TTC549 (cell line): Measurements from ENCODE around the gene SLC9A3.

ENCODE experiments used
- FAIRE-seq: peaks from 2 replicates; lab custom pipeline; 2012; peaks lifted over from hg19 to GRCh38; lab: Jason Lieb, UNC

The SLC9A3 gene

DNA sequence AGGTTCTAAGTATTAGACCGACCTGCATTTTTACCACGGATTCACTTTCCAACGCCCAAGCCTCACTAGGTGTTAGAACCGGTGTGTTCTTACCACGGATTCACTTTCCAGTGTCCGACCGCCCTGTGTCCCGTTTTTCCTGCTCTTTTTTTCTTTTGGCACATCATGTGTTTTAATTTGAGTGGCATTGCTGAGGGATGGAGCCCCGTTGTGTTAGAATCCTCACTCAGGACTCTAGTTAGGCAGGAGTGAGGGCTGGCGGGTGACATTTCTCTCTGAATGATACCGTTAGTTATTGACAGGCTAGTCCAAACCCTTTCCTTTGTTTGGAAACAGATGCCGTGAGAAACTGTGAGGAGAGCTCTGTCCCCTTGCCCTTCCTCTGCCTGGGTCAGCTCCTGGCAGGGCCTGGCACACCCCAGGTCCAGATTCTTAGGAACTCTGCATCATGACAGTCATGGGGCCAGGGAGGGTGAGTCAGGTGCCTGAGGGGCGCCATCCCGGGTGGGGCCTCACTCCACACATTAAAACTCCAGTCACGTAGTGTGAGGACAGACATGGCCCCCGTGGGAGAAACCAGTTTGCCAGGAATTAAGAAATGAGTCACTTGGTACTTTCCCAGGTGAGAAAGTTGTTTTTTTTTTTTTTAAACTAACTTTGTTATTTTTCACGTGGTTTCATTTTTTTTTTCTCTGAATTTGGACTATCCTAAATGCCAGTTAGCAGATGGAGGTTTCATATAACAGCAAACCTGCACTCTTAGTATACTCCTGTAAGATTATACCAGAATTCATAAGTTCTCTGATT is 65.5 kb downstream of the SLC9A3 start:
- no peak for FAIRE-seq

DNA sequence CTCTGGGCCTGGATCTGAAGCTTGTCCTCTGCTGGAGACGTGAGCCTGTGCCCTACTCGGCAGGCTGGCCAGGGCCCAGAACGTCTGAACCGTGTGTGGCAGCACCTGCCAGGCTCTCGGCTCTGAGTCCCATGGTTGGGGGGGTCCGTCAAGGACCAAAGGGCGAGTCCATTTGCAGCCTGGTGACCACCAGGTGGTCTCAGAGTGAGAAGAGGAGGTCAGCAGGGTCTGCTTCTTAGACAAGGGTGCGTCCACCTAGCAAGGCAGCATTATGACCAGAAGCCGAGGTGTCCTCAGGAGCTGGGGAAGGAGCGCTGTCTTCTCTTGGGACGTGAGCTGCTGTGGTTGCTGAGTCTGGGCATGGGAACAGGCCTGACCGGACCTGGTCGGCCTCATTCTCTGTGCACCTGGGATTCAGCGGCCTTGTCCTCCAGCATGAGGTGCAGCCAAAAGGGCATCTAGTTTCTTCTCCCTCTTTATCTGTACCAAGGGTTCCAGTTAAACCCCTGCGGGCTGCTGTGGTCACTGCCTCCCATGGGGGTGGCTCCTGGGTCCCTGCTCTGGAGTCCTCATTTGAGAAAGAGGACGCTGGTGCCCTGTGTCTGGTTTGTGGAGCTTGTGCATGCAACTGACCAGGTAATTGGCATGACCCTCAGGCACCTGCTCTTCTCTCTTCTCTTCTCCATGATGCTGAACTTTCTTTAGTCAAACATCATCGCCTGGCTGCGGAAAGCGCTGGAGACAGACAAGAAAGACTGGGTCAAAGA is 66.9 kb downstream of the SLC9A3 start:
- FAIRE-seq = no peak

DNA sequence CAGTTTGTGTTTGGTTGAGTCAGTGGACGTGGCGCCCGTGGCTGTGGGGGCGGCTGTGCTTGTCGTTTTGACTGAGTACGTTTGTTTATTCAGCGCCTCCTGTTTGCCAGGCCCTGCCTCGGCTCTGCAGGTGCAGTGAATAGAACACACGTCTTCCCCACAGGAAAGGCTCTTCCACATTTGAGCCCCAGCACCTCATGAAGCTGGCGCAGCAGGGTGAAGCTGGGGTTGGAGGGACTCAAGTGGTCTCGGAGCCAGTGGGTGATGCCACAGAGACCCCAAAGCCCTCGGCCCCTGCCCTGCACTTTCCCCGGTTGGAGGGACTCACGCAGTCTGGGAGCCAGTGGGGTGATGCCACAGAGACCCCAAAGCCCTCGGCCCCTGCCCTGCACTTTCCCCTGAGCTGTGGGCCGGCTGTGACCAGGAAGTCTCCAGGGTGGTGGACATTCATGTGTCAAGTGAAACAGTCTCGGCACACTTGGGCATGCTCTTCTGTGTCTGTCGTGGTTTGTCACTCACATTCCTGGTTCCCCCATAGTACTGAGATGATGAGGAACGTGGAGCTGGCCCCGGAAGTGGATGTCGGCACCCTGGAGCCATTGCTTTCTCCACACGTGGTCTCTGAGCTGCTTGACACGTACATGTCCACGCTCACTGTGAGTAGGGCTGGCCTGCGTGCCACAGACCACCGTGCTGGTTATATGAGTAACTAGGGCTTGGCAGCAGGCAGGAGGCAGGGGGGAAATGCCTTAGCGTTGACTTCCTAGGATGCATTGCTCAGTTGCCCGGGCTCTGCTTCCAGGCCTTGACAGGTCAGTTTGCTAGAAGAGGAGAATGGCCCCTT is 67.7 kb downstream of the SLC9A3 start:
- no peak for FAIRE-seq

DNA sequence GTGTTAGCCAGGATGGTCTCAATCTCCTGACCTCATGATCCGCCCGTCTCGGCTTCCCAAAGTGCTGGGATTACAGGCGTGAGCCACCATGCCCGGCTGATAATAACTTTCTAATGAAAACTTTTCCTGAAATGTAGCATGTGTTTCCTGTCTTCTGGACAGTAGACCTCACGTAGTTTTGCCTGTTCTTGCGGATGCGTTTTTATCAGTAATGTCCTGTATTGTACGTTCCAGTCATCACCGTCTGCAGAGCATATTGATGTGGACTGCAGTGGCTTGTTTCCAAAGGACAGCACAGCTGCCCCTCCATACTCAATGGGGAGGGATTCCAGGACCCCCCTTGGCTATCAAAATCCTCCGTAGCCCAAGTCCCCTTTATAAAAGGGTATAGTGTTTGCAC is 68.4 kb downstream of the SLC9A3 start:
- no peak for FAIRE-seq

DNA sequence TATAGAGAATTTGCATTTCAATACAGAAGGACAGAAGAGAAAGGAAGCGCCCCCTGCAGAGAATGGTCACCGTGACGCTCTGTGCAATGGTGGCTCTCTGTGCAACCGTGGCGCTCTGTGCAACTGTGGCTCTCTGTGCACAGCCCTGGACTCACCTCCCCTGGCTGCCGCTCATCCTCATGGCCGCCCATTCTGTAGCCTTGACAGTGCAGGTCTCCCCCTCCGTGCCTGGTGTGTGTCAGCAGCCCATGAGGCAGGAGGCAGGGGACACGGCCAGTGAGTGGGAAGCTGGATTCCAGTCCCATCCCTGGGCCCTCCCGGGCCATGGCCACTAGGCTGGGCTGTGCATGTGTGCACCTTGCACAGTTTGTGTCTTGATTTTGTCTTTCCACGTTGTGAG is 69.3 kb downstream of the SLC9A3 start:
- no peak for FAIRE-seq

DNA sequence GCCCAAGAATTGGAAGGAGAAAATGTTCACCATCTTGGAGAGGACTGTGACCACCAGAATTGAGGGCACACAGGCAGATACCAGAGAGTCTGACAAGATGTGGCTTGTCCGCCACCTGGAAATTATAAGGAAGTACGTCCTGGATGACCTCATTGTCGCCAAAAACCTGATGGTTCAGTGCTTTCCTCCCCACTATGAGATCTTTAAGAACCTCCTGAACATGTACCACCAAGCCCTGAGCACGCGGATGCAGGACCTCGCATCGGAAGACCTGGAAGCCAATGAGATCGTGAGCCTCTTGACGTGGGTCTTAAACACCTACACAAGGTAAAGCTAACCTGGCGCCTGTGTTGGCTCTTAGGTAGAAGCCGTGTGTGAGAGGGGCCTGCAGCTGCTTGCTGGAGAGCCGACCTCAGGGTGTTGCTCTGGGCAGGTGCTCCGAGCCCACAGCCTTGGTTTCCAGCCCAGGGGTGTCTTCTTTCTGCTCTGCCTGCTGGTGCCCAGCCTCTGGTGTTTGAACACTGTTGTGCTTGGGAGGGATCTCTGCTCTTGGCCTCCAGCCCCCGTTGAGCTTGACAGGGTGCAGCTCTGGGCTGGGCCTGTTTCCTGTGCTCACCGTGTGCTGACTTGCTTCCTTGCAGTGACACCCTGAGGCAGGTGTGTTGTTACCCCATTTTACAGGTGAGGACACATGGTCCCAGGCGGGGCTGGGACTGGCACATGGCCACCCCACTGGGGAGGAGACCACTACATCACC is 70.3 kb downstream of the SLC9A3 start:
- FAIRE-seq = no peak

DNA sequence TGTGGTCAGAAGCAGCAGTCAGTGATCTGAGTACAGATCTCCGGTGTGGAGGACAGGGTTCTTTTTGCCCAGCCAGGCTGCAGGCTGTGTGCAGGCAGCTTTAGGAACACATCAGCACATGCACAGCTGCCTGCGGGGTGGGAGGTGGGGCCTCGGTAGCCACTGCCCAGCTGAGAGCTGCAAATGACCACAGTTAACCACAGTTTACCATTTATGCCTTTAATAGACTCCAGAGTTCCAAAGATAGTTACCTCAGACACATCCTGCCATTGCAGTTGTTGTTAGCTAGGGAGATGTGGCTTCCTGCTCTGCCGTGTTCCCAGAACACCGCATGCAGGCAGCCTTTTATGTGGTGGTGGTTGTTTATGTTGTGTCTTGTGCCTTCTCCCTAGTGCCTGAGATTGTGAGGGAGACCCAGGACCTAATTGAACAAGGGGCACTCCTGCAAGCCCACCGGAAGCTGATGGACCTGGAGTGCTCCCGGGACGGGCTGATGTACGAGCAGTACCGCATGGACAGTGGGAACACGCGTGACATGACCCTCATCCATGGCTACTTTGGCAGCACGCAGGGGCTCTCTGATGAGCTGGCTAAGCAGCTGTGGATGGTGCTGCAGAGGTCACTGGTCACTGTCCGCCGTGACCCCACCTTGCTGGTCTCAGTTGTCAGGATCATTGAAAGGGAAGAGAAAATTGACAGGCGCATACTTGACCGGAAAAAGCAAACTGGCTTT is 71.1 kb downstream of the SLC9A3 start:
- no peak for FAIRE-seq

DNA sequence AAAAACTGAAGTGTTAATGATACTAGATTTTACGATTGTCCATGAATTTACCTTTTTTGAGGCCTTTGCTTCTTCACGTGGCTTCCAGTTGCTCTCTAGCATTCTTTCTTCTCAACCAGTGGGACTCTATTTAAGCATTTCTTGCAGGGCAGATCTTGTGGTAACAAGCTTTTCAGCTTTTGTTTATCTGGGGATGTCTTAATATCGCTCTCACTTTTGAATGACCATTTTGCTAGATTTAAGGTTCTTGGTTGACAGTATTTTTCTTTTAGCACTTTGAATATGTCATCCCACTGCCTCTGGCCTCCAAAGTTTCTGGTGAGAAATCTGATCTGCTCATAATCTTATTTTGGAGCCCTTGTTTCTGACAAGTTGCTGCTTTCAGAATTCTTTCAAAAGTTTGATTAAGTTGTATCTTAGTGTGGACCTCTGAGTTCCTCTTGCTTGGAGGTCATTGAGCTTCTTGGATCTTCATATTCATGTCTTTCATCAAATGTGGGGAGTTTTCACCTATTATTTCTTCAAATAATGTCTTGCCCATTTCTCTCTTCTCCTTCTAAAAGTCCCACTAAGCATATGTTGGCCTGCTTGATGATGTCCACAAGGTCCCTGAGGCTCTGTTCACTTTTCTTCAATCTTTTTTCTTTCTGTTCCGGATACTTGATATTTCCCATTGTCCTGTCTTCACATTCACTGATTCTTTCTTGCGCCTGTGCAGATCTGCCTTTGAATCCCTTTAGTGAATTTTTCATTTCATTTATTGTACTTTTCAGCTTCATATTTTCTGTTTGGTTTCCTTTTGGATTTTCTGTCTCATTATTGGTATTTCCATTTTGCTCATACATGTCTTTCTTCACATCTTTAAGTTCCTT is 72.4 kb downstream of the SLC9A3 start:
- no peak for FAIRE-seq

DNA sequence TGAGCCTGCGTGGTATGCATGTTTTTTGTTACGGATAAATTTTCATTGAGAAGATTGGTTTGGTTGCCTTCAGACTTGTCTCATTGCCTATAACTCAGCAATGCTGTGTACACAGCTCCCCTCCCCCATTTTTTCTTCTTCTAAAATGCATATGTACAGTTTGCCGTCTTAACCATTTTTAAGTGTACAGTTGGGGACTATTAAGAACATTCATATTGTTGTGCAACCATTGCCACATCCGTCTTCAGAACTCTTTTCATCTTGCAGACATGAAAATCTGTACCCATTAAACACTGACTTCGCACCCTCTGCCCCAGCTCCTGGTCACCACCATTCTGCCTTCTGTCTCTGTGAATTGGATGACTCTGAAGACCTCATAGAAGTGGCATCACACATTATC is 75.1 kb downstream of the SLC9A3 start:
- FAIRE-seq = no peak

DNA sequence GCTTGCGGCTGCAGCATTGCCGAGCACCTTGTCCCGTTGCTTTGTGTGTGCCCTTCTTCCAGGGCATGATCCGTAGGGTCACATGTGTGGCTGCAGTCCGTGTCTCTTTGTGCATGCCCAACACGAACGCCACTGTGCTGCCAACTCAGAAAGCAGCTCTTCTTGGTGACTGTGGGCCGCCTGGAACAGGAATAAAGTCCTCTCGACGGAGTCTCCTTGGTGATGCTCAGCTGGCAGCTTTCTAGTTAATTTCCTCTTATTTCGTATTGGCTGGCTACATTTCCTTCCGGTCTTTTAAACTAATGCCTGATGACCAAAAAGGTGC is 75.5 kb downstream of the SLC9A3 start:
- FAIRE-seq = no peak

DNA sequence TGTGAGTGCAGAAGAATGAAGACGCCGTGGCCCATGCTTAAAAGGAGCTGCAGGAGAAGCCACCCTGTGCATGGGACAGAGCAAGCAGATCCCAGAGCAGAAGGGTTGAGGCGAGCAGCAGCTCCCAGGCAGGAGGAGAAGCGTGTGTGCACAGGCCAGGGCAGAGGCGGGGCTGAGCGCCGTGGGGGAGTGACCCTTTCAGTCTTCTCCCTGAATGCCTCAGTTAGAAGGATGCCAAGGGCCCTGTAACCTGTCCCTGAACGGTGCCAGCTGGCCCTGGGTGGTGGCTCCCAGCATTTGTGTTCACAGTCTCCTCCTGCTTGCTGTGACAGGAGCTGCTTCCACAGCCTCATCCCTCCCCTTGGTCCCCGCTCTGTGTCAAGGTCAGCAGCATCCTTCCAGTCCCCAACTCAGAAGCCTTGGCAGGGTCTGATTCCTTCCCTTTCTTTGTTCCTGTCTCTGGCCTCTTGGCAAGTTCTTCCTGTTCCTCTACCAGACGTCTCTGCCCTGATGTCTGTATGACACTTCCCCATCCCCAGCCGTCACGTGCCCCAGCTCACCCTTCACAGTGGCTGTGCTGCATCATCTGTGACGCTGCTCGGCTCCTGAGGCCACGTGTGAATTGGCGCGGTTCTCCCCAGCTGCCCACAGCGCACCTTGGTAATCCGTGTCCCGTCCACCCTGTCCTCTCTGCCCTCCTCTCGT is 76.0 kb downstream of the SLC9A3 start:
- no peak for FAIRE-seq

DNA sequence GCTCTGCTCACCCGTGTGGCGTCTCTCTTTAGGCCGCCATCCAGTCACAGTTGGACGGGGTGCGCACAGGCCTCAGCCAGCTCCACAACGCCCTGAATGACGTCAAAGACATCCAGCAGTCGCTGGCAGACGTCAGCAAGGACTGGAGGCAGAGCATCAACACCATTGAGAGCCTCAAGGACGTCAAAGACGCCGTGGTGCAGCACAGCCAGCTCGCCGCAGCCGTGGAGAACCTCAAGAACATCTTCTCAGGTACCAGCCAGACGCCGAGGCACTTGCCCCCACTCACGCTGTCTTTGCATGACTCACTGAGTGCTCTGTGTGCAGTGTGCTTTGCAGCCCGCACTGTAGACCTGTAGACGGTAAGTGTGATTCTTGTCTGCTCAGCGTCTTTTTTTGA is 76.7 kb downstream of the SLC9A3 start:
- no peak for FAIRE-seq

DNA sequence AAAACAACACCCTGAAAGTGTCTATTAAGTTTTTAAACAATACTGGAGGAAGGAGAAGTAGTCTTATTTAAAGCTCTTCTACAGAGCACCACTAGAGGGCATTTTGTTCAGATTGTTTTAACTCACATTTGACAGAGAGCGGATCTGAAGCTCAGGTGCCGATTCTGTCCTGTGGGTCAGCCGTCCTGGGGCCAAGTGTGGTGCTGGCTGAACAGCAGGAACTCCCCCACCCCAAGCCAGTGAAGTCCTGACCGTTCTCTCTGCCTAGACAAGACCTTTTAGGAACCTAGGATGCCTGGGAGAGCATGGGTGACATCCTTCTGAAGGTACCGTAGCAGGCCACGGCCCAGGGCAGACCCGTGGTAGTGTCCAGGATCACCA is 77.4 kb downstream of the SLC9A3 start:
- no peak for FAIRE-seq

DNA sequence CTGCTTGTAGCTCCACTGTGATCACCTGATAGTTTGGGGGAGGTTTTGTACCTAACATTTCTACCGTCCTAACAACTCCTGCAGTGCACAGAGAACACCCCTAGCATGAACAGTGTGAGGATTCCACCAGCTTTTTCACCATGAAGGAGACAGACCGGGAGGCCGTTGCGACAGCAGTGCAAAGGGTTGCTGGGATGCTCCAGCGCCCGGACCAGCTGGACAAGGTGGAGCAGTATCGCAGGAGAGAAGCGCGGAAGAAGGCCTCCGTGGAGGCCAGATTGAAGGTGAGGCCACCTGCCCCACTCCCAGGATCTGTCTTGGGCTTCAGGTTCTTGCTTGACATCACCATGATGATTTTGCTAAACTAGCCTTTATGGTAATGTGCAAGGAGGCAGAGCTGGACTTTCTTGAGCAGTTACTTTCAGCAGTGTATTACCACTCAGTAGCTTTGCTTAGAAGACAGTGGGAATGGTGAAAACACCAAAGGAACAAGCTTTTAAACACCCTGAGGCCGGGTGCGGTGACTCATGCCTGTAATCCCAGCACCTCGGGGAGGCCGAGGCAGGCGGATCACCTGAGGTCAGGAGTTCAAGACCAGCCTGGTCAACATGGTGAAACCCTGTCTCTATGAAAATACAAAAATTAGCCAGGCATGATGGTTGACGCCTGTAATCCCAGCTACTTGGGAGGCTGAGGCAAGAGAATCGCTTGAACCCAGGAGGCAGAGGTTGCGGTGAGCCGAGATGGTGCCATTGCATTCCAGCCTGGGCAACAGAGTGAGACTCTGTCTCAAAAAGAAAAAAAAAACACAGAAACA is 78.0 kb downstream of the SLC9A3 start:
- no peak for FAIRE-seq

DNA sequence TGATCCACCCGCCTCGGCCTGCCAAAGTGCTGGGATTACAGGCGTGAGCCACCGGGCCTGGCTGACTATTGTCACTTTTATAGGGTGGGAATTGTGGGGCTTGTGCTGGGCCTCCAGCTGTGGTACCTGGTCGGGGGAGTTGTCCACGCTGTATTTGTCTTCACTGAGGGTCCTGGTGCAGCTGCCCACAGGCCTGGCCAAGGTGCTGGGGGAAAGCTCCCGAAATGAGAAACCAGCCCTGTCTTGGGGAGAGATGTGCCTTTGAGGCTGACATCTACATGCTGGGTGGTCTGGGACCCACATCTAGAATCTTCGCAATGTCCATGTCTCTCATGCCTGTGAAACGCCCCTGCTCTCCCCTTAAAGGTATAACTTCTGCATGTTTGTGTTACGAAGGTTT is 78.7 kb downstream of the SLC9A3 start:
- no peak for FAIRE-seq

DNA sequence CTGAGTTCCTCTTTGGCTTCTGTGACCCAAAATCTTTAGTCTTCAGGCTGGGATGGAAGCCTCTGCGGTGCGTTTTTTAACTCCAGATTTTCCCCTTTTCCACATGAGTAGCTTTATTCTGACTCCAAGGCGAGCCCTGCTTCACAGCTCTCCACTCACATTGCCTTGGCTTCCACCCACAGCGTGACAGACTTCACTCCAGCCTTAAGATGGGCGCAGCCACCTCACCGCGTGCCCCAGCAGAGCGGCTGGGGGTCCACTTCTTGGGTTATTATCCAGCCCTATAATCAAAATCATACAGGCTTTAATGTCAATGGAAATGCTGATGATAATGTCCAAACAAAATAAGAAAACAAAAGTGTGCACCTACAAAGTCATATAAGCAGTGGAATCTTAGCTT is 80.0 kb downstream of the SLC9A3 start:
- FAIRE-seq = no peak

DNA sequence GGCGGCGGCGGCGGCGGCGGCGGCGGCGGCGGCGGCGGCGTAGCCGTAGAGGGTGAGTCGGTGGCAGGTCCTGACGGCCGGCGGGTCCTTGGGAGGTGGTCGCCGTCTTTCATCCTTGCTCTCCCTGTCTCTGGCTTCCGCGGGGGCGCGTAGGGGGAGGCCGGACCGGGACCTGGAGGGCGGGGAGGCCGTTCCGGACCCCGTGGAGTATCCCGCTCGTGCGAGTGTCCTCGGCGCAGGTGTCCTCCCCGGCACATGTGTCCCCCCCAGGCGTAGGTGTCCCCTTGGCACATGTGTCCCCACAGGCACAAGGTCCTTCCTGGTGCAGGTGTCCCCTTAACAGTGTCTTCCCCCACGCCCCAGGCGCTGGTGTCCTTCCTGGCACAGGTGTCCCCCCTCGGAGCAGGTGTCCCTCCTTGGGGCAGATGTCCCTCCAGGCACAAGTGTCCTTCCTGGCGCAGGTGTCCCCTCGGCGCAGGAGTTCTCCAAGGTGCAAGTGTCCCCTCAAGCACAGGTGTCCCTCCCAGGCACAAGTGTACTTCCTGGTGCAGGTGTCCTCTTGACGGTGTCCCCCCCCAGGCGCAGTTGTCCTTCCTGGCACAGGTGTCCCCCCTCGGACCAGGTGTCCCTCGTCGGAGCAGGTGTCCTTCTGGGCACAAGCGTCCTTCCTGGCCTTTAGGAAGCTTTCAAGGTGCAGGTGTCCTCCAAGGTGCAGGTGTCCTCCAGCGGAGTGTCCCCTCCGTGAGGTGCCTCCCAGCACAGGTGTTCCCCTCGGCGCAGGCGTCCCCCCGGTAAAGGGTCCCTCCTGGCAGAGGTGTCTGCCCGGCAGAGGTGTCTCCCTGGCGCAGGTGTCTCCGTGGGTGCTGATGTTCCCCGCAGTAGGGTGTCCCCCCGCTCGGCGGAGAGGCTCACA is 80.8 kb downstream of the SLC9A3 start:
- no peak for FAIRE-seq
